Regular cardiac myocyte (primary cell): ENCODE results near the gene PADI6. TPM values are rescaled to one million over a fixed set of nuclear protein-coding genes. Genes with fewer than 3 reads are reported as not detected.

ENCODE experiments used
- total RNA-seq: library from RNA; depleted of rRNA; stranded (reverse); fragments of >200 nt; gene quantifications from 2 replicates; pipeline ENCODE4 v1.2.3, GENCODE V29; 2014

The PADI6 gene
- total RNA-seq, result not detected in 2 replicates

DNA sequence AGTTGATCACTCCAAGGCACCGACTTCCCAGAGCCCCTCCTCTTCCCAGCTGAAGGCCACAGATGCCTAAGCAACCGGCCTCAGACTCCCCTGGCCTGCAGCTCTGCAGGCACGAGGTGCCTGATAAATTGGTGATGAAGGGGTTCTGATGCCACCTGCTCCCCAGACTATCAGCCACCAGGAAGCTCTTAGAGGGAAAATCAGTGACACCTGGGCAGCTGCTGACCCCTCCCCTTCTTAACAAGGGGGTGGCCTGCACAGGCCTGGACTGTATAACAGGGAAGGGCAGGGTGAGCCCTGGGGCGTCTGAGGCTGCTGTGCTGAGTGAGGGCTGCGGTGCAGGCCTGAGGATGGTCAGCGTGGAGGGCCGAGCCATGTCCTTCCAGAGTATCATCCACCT lies at the start of gene PADI6:
Gene PADI6 (plus strand): TSS at position 301 of the 400 bp plus-strand sequence. CDS start 50 bp downstream, at position 351.

GRCh38 chr1:17439250-17440073 lies 67.5 kb downstream of the PADI6 start, which contains the start of gene RCC2:
TSS of gene RCC2 (minus strand) at chr1:17439677. CDS start at chr1:17438514, 1,163 bp downstream.

Other genes starting within 250 kb of the PADI6 start
- under 0.01 and 0.28 TPM in 2 replicates for gene PADI1, start 167.1 kb upstream of the PADI6 start, total RNA-seq
- gene PADI3, start 123.1 kb upstream of the PADI6 start, total RNA-seq, result not detected in 2 replicates
- not detected in 2 replicates for gene PADI4, start 64.0 kb upstream of the PADI6 start, total RNA-seq
- 39.2 and 95.9 TPM in 2 replicates for gene RCC2, start 67.5 kb downstream of the PADI6 start, total RNA-seq
- 18.6 and 20.1 TPM in 2 replicates for gene ARHGEF10L, start 167.5 kb downstream of the PADI6 start, total RNA-seq